ENCODE results near the gene GALR3. TPM values are rescaled to one million over a fixed set of nuclear protein-coding genes. Genes with fewer than 3 reads are reported as not detected.
"Not testable (repeated sequence)": the region's sequence is repeated elsewhere in the genome, so short reads cannot be mapped to it uniquely, and the experiment has no call there.

Gene GALR3
- not detected for total RNA-seq

- Mint-ChIP-seq H3K27ac (no peak within 1 kb of the TSS), H3K36me3 (no peaks in the 10 kb centered on the region), H3K9me3 (no peaks in the 10 kb centered on the region)
- DNase-seq (ENCODE audit: low spot score in 2 of 2) (no peak), ATAC-seq (no peak)
Measured at GRCh38 chr22:37823134-37823985, at the start of gene GALR3. Gene GALR3, plus strand, starts transcription at chr22:37823382. Its CDS starts 25 bp downstream, at chr22:37823407.

- H3K9me3 Mint-ChIP-seq: no peaks in the 10 kb centered on the region
- peak overlapping the region in 1 of 2 donors; percentile 62 for H3K27ac Mint-ChIP-seq
- H3K36me3 Mint-ChIP-seq: no peaks in the 10 kb centered on the region
- DNase-seq (ENCODE audit: low spot score in 2 of 2) (no peak), ATAC-seq (no peak)
Measured at GRCh38 chr22:37774728-37775127, 48.5 kb upstream of the GALR3 start.

- no peak for ATAC-seq
- H3K9me3 Mint-ChIP-seq: no peaks in the 10 kb centered on the region
- no peak for DNase-seq (ENCODE audit: low spot score in 2 of 2)
- H3K27ac Mint-ChIP-seq: peak overlapping the region in 1 of 2 donors; percentile 48
- no peaks in the 10 kb centered on the region for H3K36me3 Mint-ChIP-seq
Measured at GRCh38 chr22:37775785-37776638, 47.2 kb upstream of the GALR3 start.

GRCh38 chr22:37776639-37777005 lies 46.6 kb upstream of the GALR3 start:
- no peaks in the 10 kb centered on the region for H3K9me3 Mint-ChIP-seq
- DNase-seq (ENCODE audit: low spot score in 2 of 2) (no peak), ATAC-seq (no peak)
- no peaks in the 10 kb centered on the region for H3K36me3 Mint-ChIP-seq
- H3K27ac Mint-ChIP-seq: peak overlapping the region in 1 of 2 donors; percentile 48

DNA sequence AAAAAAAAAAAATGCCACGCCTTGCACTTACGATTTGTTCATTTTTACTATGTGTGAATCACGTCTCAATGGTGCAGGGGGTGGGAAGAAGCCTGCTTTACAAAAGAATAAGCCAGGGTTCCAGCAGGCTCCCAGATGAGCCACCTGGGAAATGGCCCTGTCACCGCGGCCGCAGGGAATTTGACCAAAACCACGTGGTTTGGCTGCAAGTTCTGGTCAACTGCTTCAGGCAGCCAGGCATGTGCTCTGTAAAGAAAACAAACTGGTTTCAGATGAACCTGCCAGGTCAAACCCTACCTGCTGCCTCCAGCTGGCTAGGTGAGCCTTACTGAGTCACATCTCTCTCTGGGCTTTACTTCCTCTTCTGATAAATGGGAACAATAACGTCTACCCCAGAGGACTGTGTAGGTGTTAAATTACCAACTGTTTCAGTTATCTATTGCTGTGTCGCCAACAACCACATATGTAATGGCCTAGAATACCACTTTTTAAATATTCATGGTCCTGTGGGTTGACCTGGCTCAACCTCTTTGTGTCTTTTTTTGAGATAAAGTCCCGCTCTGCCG lies 46.0 kb upstream of the GALR3 start:
- ATAC-seq (no peak), DNase-seq (ENCODE audit: low spot score in 2 of 2) (no peak)
- H3K9me3 Mint-ChIP-seq: no peaks in the 10 kb centered on the region
- H3K36me3 Mint-ChIP-seq: no peaks in the 10 kb centered on the region
- H3K27ac Mint-ChIP-seq: no peak overlapping the region

GRCh38 chr22:37778370-37779009 lies 44.7 kb upstream of the GALR3 start:
- Mint-ChIP-seq H3K36me3 (no peaks in the 10 kb centered on the region), H3K27ac (no peak overlapping the region), H3K9me3 (no peaks in the 10 kb centered on the region)
- ATAC-seq (no peak), DNase-seq (ENCODE audit: low spot score in 2 of 2) (no peak)

- H3K27ac Mint-ChIP-seq: peak overlapping the region in 1 of 2 donors; percentile 74
- DNase-seq (ENCODE audit: low spot score in 2 of 2): no peak
- no peaks in the 10 kb centered on the region for H3K36me3 Mint-ChIP-seq
- no peaks in the 10 kb centered on the region for H3K9me3 Mint-ChIP-seq
- no peak for ATAC-seq
Measured at GRCh38 chr22:37781434-37782059, 41.6 kb upstream of the GALR3 start.

DNA sequence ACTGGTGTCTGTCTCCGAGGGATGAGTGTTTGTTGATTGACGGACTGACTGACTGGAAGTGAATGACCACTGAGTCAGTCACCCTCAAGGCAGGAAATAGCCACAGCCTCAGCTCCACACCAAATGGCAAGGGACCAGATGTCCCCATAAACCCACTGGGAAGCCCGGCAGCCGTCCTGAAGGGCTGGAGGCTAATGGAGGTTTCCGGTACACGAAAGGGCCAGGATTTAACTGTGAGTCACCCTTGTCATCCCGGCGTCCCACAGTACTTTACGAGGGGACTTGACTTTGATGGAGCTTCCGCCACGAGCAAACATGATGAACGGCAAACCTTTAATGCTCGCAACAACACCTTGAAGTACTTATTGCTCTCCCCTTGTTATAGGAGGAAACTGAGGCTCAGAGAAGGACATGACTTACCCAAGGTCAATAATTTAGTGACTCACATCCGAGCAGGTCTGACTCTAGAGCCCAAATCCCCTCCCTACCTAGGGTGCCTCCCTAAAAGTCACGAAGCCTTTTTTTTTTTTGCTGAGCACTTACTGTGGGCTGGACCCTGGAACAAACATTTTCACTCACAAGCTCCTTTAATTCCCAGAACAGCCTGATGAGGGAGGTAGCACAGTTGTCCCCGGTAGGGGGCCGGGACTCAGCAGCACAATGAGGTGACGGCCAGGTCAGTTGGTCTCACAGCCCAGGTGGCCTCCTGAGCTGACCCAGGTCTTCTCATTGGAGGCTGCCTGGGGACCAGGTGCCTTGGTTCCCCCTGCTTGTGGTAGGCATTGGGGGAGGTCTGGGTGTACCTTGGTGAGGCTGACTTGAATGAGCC lies 40.6 kb upstream of the GALR3 start:
- H3K9me3 Mint-ChIP-seq: no peaks in the 10 kb centered on the region
- ATAC-seq (no peak), DNase-seq (ENCODE audit: low spot score in 2 of 2) (no peak)
- H3K27ac Mint-ChIP-seq: no peak overlapping the region
- H3K36me3 Mint-ChIP-seq: no peaks in the 10 kb centered on the region

GRCh38 chr22:37784829-37785495 lies 38.2 kb upstream of the GALR3 start:
- Mint-ChIP-seq H3K27ac (no peak overlapping the region), H3K9me3 (no peaks in the 10 kb centered on the region), H3K36me3 (no peaks in the 10 kb centered on the region)
- DNase-seq (ENCODE audit: low spot score in 2 of 2): no peak
- peak in 1 of 2 donors; percentile 22 for ATAC-seq

GRCh38 chr22:37790234-37790633 lies 32.9 kb upstream of the GALR3 start:
- ATAC-seq (no peak), DNase-seq (ENCODE audit: low spot score in 2 of 2) (no peak)
- no peak overlapping the region for H3K27ac Mint-ChIP-seq
- no peaks in the 10 kb centered on the region for H3K9me3 Mint-ChIP-seq
- H3K36me3 Mint-ChIP-seq: no peaks in the 10 kb centered on the region

DNA sequence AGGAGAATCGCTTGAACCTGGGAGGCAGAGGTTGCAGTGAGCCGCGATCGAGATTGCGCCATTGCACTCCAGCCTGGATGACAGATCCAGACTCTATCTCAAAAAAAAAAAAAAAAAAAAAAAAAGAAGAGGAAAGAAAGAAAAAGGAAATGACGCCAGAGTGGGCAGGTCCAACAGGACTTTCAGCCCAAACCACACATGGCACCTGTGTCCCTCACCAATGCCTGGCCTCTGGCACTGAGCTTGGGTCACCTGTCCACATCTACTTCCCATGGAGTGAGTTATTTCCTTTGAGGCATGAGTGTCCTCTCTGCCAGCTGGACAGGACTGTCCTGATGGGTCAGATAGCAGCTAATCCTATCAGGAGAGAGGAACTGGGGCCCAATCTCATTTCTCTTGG lies 30.7 kb upstream of the GALR3 start:
- ATAC-seq (no peak), DNase-seq (ENCODE audit: low spot score in 2 of 2) (no peak)
- H3K27ac Mint-ChIP-seq: no peak overlapping the region
- H3K36me3 Mint-ChIP-seq: no peaks in the 10 kb centered on the region
- no peaks in the 10 kb centered on the region for H3K9me3 Mint-ChIP-seq

DNA sequence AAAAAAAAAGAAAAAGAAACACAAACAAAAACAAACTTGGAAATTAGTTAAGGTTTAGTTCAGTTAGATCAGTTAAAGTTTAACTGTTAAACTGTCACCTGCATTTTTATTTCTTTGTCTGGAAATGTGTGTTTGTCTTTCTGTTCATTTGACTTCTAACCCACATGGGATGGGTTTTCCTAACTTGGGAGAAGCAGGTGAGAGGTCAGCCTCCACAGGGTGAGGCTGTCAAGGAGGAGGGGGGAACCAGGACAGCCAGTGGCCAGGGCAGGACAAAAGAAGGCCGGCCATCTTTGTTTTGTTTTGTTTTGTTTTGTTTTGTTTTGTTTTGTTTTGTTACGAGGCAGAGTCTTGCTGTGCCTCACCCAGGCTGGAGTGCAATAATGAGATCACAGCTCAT lies 28.8 kb upstream of the GALR3 start:
- Mint-ChIP-seq H3K27ac (no peak overlapping the region), H3K36me3 (no peaks in the 10 kb centered on the region), H3K9me3 (no peaks in the 10 kb centered on the region)
- no peak for ATAC-seq
- DNase-seq (ENCODE audit: low spot score in 2 of 2): no peak

- Mint-ChIP-seq H3K27ac (peak overlapping the region in 1 of 2 donors; percentile 20), H3K9me3 (no peaks in the 10 kb centered on the region), H3K36me3 (no peaks in the 10 kb centered on the region)
- DNase-seq (ENCODE audit: low spot score in 2 of 2): no peak
- ATAC-seq: no peak
Measured at GRCh38 chr22:37796079-37796478, 27.1 kb upstream of the GALR3 start.

DNA sequence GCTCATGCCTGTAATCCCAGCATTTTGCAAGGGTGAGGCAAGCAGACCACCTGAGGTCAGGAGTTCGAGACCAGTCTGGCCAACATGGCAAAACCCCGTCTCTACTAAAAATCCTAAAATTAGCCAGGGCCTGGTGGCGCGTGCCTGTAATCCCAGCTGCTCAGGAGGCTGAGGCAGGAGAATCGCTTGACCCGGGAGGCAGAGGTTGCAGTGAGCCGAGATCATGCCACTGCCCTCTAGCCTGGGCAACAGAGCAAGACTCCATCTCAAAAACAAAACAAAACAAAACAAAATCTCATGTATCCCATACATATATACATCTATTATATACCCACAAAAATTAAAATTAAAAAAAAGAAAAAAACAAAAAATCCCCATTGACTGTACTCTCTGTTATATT lies 25.9 kb upstream of the GALR3 start:
- H3K27ac Mint-ChIP-seq; DNase-seq (ENCODE audit: low spot score in 2 of 2); H3K36me3 Mint-ChIP-seq; ATAC-seq; H3K9me3 Mint-ChIP-seq: not testable (repeated sequence)

DNA sequence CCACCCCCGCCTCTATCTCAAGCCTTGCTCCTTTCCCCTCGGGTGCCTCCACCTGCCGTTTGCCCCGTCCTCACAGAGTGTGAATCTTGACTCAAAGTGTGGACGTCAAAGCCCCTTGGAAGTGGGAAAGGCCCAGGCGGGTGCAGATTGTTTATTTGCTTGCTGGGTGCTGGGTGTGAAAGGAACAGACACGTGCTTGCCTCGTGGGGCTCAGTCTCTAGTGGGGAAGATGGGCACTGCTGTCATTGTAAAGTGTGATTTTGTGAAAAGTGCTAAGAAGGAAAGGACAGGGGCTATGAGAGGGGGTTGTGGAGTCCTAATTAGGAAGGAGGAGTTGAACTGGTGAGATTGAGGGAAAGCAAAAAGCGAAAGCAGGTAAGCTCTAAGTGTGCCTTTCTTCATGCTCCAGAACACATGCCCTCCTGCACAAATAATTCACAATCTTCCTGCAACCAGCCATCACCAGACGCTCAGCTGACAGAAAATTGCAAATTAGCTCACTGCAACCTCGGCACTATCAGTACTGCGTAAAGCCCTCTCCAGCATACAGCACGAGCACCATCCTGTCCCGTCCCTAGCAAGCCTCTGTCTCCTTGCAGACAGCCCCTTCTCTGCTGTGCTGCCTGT lies 25.2 kb upstream of the GALR3 start:
- no peaks in the 10 kb centered on the region for H3K9me3 Mint-ChIP-seq
- H3K36me3 Mint-ChIP-seq: no peaks in the 10 kb centered on the region
- H3K27ac Mint-ChIP-seq: no peak overlapping the region
- ATAC-seq (no peak), DNase-seq (ENCODE audit: low spot score in 2 of 2) (no peak)

Data from activated naive CD4-positive, alpha-beta T cell treated with anti-CD3 and anti-CD28 coated beads, Interleukin-2, amount 50 U/mL, for 72 hours (primary cell).